K562 (cell line): Measurements from ENCODE around the gene NT5C1B.

Experiments
- CTCF ChIP-seq, 3 experiments: IDR thresholded peaks in 2 of 3; conservative IDR thresholded peaks in 1 of 3; 2 replicates each; pipeline ENCODE4 v1.5.1; 2011 to 2012; ENCODE audit warnings: low read length in 3 of 3, mild to moderate bottlenecking in 3 of 3, control low read depth in 2 of 3, improper control_type of control experiment in 1 of 3, inconsistent platforms in 1 of 3, low read depth in 1 of 3, mixed read lengths in 1 of 3, moderate library complexity in 1 of 3; ENCODE audit not compliant: insufficient read depth in 2 of 3
- POLR3A ChIP-seq: IDR thresholded peaks from 2 replicates; pipeline ENCODE4 v1.6.1; 2011; ENCODE audit warnings: borderline replicate concordance, mild to moderate bottlenecking, moderate library complexity; ENCODE audit not compliant: insufficient read length, insufficient read depth; ENCODE audit errors: extremely low read depth
- RBM34 ChIP-seq: fragments of 200-400 bp; formaldehyde crosslinking; IDR thresholded peaks from 2 replicates; pipeline ENCODE4 v1.6.1; 2018; ENCODE audit warnings: low read length, borderline replicate concordance; ENCODE audit not compliant: insufficient read depth
- SAFB2 ChIP-seq: fragments of 200-400 bp; formaldehyde crosslinking; IDR thresholded peaks from 2 replicates; pipeline ENCODE4 v1.6.1; 2018; ENCODE audit warnings: borderline replicate concordance, low read length, low read depth, moderate library complexity; ENCODE audit not compliant: severe bottlenecking
- TGIF2 ChIP-seq: sonication (generic); formaldehyde crosslinking; IDR thresholded peaks from 2 replicates; pipeline ENCODE4 v1.8.1; 2022; ENCODE audit warnings: mild to moderate bottlenecking, missing genetic modification reagents, moderate library complexity
- ZBTB1 ChIP-seq: sonication (generic); formaldehyde crosslinking; IDR thresholded peaks from 2 replicates; pipeline ENCODE4 v1.8.1; 2023; ENCODE audit warnings: missing genetic modification reagents, low read depth, mild to moderate bottlenecking, borderline replicate concordance
- ZKSCAN1 ChIP-seq: fragments of 150-350 bp; IDR thresholded peaks from 2 replicates; pipeline ENCODE4 v1.6.1; 2016; ENCODE audit warnings: low read depth, low read length
- ZNF263 ChIP-seq: sonication (generic); formaldehyde crosslinking; IDR thresholded peaks from 2 replicates; pipeline ENCODE4 v1.8.0; 2022; ENCODE audit warnings: mild to moderate bottlenecking, missing genetic modification reagents, borderline replicate concordance
- ZNF609 ChIP-seq: sonication (generic); formaldehyde crosslinking; IDR thresholded peaks from 2 replicates; pipeline ENCODE4 v1.8.1; 2023; ENCODE audit warnings: missing genetic modification reagents, mild to moderate bottlenecking, borderline replicate concordance

GRCh38 chr2:18526429-18526828, 62.9 kb downstream of the NT5C1B start:
- TF ChIP-seq ZKSCAN1 (no peak), CTCF (IDR thresholded peaks at IDR 0.05 in 2 of 3, conservative IDR thresholded peaks at IDR 0.05 in 1 of 3; ENCODE audit: insufficient read depth in 2 of 3, low read depth in 1 of 3, low read length in 3 of 3) (no peak), SAFB2 (no peak), RBM34 (no peak), ZNF263 (CRISPR knock-in tag) (no peak), ZNF609 (CRISPR knock-in tag) (no peak), POLR3A (no peak), TGIF2 (CRISPR knock-in tag) (no peak), ZBTB1 (CRISPR knock-in tag) (no peak)
